GM21786 (cell line): ENCODE results near the gene MROH8.
"Not testable (repeated sequence)": the region's sequence is repeated elsewhere in the genome, so short reads cannot be mapped to it uniquely, and the experiment has no call there.

Experiments used
- ATAC-seq: cut with Tn5 transposase; IDR thresholded peaks from one replicate; pipeline ENCODE4 v1.9.1; 2021; ENCODE audit not compliant: unreplicated experiment

Gene MROH8

GRCh38 chr20:37155987-37156386, 23.4 kb downstream of the MROH8 start:
- no peak for ATAC-seq

GRCh38 chr20:37154684-37155298, 24.6 kb downstream of the MROH8 start:
- ATAC-seq, result no peak

GRCh38 chr20:37152284-37152683, 27.1 kb downstream of the MROH8 start:
- no peak for ATAC-seq

- no peak for ATAC-seq
Observed at GRCh38 chr20:37151529-37151928, 27.8 kb downstream of the MROH8 start.

GRCh38 chr20:37150864-37151263, 28.5 kb downstream of the MROH8 start:
- not testable (repeated sequence) for ATAC-seq

GRCh38 chr20:37147250-37147649, 32.1 kb downstream of the MROH8 start:
- ATAC-seq, result no peak

GRCh38 chr20:37144856-37145404, 34.4 kb downstream of the MROH8 start:
- no peak for ATAC-seq

GRCh38 chr20:37142708-37143107, 36.6 kb downstream of the MROH8 start:
- ATAC-seq, result no peak

- ATAC-seq, result no peak
Observed at GRCh38 chr20:37137547-37137946, 41.8 kb downstream of the MROH8 start.

- ATAC-seq, result no peak
Observed at GRCh38 chr20:37133952-37134351, 45.4 kb downstream of the MROH8 start.

GRCh38 chr20:37131486-37131885, 47.9 kb downstream of the MROH8 start:
- ATAC-seq, result no peak

GRCh38 chr20:37128803-37129202, 50.5 kb downstream of the MROH8 start:
- no peak for ATAC-seq

- not testable (repeated sequence) for ATAC-seq
Observed at GRCh38 chr20:37126290-37126689, 53.1 kb downstream of the MROH8 start.

- ATAC-seq, result no peak
Observed at GRCh38 chr20:37123441-37123840, 55.9 kb downstream of the MROH8 start.

- no peak for ATAC-seq
Observed at GRCh38 chr20:37120497-37120896, 58.9 kb downstream of the MROH8 start.

- no peak for ATAC-seq
Observed at GRCh38 chr20:37119356-37120036, 59.9 kb downstream of the MROH8 start.

GRCh38 chr20:37114012-37114411, 65.3 kb downstream of the MROH8 start:
- ATAC-seq, result no peak

- ATAC-seq, result no peak
Observed at GRCh38 chr20:37111926-37112455, 67.4 kb downstream of the MROH8 start.

GRCh38 chr20:37108676-37109075, 70.7 kb downstream of the MROH8 start:
- ATAC-seq, result no peak

- ATAC-seq, result no peak
Observed at GRCh38 chr20:37102571-37102970, 76.8 kb downstream of the MROH8 start.

GRCh38 chr20:37096415-37097041, 82.8 kb downstream of the MROH8 start:
- no peak for ATAC-seq
